ENCODE data around the gene TNS1.

Gene TNS1

GRCh38 chr2:217804791-217805667, 197.8 kb downstream of the TNS1 start:
- no peak for DNase-seq

DNA sequence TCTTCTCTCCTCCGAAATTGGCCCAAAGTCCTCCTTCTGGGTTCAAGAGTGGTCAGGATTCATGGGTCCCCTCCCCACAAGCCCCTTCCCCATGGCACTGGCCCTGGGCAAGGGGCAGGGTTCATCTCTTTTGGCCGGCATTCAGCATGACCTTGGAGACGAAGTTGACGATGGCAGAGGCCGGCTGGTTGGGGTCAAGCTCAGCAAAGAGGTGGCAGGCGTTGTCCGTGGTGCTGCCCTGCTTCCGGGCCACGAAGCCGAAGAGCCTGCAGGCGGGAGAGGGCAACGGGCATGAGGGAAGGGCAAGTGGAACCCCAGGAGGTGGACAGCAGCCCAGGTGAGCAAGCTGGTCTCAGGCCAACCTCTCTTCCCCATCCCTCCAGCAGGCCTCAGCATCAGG, 198.5 kb downstream of the TNS1 start:
- no peak for DNase-seq

- no peak for DNase-seq
Measured at GRCh38 chr2:217803653-217803960, 199.2 kb downstream of the TNS1 start.

DNA sequence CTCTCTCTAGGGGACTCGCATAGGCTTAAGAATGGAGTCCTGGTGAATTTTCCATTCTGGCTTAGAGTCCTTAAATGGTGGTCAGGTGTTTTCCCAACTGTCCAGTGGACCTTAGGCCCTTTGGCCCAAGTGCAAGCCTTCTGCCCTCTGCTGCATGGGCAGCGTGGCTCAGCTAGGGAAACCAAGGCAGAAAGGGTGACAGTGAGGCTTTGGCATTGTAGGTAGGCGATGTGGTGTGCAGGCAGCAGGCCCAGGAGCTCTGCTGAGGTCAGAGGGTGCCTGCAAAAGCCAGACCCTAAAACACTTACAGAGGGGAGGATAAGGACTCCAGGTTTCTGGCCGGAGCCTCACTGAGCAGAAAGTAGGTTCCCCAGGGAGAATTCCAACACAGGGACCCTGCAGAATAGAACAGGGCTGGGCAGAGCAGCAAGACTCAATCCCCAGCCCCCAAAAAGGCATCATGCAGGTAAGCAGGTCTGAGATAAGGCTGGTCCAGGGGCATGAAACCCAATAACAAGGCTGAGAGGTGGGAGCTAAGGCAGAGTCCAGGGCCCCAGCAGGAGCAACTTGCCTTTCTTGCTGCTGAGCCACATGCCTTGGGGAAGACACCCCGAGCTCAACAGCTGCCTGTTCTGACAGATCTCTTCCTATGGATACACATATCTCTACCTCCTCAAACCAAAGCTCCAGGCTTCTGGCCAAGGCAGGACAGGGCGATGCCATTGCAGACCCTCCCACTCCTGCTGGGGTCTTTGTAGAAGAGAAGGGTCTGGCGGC, 199.7 kb downstream of the TNS1 start:
- no peak for DNase-seq

DNA sequence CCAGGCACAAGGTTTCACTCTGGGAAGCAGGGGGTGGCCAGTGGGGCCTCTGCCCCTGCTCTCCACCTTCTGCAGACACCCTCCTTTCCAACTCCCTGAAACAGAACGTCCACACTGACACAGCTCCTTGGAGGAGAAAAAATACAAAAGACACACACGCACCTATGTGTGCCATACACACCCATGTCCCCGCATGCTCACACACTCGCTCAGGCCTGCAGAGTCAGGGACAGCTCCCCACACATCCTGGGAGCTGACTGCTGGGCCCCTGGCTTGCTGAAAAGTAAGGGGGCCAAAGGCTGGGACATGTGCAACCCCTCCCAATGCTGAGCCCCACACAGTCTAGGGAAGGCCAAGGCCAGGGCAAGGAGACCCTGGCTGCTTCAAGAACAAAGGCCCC, 200.5 kb downstream of the TNS1 start:
- DNase-seq = no peak

GRCh38 chr2:217801711-217802110, 201.1 kb downstream of the TNS1 start:
- DNase-seq = no peak

DNA sequence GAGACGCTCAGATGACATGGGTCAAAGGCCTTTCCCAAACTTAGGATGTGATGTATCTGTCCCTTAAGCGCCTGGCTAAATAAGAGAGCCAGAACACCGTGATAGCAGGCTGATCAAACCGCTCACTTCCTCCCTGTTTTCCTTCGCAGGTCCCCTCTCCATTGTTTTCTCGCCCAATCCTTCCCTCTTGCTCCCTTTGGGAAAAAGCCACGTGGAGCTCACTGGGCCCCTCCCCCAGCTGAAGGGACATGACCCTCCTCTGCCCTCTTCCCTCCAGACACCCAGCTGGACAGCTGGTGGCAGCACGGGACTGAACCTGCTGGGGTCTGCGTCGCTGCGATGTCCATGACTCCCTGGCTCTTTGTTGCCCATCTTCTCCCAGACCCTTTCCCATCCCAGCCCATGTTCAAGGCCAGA, 201.7 kb downstream of the TNS1 start:
- DNase-seq = no peak

- no peak for DNase-seq
Measured at GRCh38 chr2:217800433-217801114, 202.2 kb downstream of the TNS1 start.

- DNase-seq = no peak
Measured at GRCh38 chr2:217799563-217800432, 203.0 kb downstream of the TNS1 start.

- no peak for DNase-seq
Measured at GRCh38 chr2:217798743-217799562, 203.8 kb downstream of the TNS1 start.

DNA sequence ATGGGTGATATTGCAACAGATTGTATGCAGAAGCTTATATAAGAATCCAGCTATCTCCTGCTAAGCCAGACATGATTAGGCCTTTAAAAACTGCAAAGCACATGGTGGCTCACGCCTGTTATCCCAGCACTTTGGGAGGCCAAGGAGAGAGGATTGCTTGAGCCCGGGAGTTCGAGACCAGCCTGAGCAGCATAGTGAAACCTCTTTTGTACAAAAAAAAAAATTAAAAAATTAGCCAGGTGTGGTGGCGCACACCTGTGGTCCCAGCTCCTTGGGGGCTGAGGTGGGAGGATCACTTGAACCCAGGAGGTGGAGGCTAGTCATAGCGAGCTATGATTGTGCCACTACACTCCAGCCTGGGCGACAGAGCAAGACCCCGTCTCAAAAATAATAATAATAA, 204.6 kb downstream of the TNS1 start:
- no peak for DNase-seq

DNA sequence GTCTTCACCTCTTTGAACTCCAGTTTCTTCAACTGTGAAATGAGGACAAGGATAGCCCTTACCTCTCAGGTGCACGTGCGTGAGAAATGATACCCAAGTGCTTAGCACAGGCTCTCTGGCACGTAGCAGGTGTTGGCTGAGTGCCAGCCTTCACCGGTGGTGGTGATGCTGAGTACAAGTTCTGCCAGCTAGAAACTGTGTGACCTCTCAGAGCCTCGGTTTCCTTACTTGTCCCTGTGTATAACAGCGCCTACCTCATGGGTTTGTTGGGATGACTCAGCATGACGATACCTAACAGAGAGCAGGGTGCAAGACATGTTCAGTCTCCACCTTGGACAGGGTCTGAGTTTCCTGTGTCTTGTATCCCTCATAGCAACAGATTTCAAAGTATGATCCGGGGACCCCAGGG, 205.1 kb downstream of the TNS1 start:
- DNase-seq = no peak

GRCh38 chr2:217797165-217797564, 205.6 kb downstream of the TNS1 start:
- DNase-seq = no peak

DNA sequence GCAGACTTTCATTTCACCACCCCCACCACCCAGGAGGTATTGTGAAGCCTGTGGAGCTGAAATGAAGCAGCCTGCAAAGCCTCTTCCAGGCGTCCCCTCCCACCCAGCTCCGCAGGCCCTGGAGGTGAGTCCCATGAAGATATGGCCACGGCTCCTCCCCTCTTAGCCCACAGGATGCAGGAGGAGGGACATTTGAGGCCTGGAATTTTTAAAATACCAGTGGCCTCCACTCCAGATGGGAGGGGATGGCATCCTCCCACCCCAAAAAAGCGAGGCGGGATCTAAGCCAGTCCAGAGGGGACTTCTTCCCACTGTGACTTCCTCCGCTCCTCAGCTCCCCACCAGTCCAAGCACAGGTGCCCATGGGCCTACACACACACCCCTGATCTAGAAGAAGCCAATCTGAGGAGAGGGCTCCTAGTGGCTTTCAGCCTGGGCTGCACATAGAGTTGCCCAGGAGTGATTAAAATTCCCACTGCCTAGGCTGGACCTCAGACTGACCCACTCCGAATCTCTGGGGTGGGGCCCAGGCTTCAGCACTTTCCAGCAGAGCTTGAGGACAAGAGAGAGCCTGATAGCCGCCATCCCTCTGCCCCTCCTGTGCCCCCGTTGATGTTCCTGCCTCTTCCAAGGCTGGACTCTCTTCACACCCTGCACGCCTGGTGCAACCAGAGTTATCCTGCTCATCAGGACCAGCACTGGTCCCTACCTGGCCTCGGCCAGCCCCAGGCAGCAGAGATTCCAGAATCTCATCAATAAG, 206.9 kb downstream of the TNS1 start:
- no peak for DNase-seq

GRCh38 chr2:217795067-217795466, 207.7 kb downstream of the TNS1 start:
- no peak for DNase-seq

- no peak for DNase-seq
Measured at GRCh38 chr2:217794133-217794986, 208.4 kb downstream of the TNS1 start.

- no peak for DNase-seq
Measured at GRCh38 chr2:217793566-217794132, 209.1 kb downstream of the TNS1 start.

DNA sequence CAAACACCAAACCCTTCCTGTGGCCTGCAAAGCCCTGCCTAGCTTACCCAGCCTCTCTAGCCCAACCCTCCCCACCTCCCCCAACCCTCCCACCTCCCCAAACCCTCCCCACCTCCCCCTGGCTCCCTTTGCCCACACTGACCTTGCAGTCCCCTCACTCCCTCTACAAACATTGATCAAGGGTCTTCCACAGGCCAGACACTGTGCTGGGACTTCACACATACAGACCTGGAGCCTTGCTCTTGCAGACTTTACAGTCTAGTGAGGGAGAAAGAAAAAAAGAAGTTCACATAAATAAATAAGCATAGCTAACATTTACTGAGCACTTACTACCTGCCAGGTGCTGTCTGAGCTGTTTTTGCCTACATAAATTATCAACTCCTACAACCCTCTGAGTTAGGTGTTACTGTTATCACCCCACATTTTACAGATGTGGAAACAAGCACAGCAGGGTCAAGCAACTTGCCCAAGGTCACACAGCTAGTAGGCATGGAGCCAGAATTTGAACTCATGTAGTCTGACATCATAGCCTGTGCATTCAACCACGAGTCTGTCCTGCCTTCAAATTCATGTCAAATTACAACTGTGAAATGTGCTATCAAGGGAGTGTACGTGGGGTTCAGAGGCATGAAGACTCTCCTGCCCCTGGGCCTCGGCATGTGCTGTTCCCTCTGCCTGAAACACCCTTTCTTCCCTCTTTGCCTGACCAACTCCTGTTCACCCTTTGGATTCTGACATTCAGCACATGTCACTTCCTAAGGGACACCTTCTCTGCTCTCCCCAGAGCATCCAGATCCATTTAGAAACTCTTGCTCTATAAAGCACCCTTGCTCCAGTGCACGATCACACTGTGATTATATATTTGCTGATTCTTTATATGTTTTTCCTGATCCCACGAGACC, 209.9 kb downstream of the TNS1 start:
- no peak for DNase-seq

DNA sequence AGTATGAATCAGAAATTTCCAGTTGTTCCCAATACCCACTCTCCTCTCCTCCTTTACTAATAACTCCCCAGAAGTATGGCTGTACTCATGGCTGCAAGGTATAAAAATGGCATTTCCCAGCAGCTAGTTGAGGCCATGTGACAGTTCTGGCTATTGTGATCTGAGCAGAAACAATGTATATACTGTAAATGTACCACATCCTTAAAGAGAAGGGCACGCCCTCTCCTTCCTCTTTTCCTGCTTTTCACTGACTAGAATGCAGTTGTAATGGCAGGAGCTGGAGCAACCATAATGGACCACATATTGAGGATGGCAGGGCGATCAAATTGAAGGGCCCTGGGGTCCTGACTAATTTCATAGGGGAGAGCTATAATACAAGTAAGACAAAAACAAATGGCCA, 211.2 kb downstream of the TNS1 start:
- no peak for DNase-seq
